Pancreas (tissue), 10 donors: ENCODE data around the gene THSD4. TPM values are rescaled to one million over a fixed set of nuclear protein-coding genes. Genes with fewer than 3 reads are reported as not detected.

Source experiments
- ATAC-seq, 4 donors: fragments of 200-7000 bp; cut with Tn5 transposase; one replicate each; pipeline versions ENCODE4 v1.8.0 to v1.9.1; 2020; ENCODE audit warnings: mild to moderate bottlenecking in 4 of 4, moderate library complexity in 4 of 4
- DNase-seq, 6 donors: peaks; one replicate each; pipeline ENCODE4 v3.0.0-alpha.2; 2020
- FAIRE-seq: peaks from 2 replicates; lab custom pipeline; 2012; peaks lifted over from hg19 to GRCh38; lab: Jason Lieb, UNC
- H3K27ac ChIP-seq, 4 donors: fragments of 200-600 bp; sonication (generic); 1 replicate in 3 of 4; 2 replicates in 1 of 4; pipeline versions ENCODE4 v1.5.0 to v1.8.0; 2020
- H3K27me3 ChIP-seq, 4 donors: fragments of 200-600 bp; one replicate each; pipeline ENCODE4 v1.8.0; 2021
- H3K36me3 ChIP-seq, 3 donors: fragments of 200-600 bp; sonication (generic) in 1 of 3; one replicate each; pipeline versions ENCODE4 v1.5.0 to v1.8.0; 2020 to 2021
- H3K4me1 ChIP-seq, 3 donors: fragments of 200-600 bp; one replicate each; pipeline ENCODE4 v1.8.0; 2021
- H3K4me3 ChIP-seq, 4 donors: fragments of 200-600 bp; sonication (generic) in 2 of 4; one replicate each; pipeline versions ENCODE4 v1.5.0 to v1.8.0; 2020 to 2021
- H3K9me3 ChIP-seq, 4 donors: fragments of 200-600 bp; one replicate each; pipeline ENCODE4 v1.8.0; 2021
- CTCF ChIP-seq, 4 donors: fragments of 200-600 bp; sonication (generic) in 3 of 4; IDR thresholded peaks; one replicate each; pipeline versions ENCODE4 v1.5.0 to v1.8.0; 2021; ENCODE audit warnings: antibody characterized with exemption in 4 of 4
- WGBS, 2 donors: extraction: QIAGEN DNeasy Blood & Tissue Kit; methylation state at CpG; one replicate each; pipeline ENCODE4 v1.1.7; 2013; 5-methylcytosine and 5-hydroxymethylcytosine counted together
- intact Hi-C, 3 donors: fragments of 100-400 bp; cut with DNase I; formaldehyde crosslinking; loops; one replicate each; pipeline versions ENCODE4 v1.11.1 to v1.14.2; 2022
- polyA plus RNA-seq, 2 donors: library from polyadenylated mRNA; stranded (reverse); fragments of 200-250 nt; gene quantifications; one replicate each; pipeline ENCODE4 v1.2.3, GENCODE V29; 2013
- total RNA-seq, 6 donors: library from RNA; stranded (reverse); fragmentation: NEBNext Ultra II Directional in 4 of 6; extraction: Animal tissue kit (Norgen Biotek cat#: 25700) in 4 of 6; gene quantifications; one replicate each; pipeline versions ENCODE4 v1.2.1 to v1.2.4, GENCODE V29; 2021 to 2023
- donor health status: healthy with polysubstance abuse.
- donor health status: DM: no; HTN: no; CAD: no; lungs with moderate emphysema.
- donor health status: DM: no; HTN: no; CAD: no.
- donor health status: control.
- donor health status: control.
- donor health status: Bipolar disorder and iron deficiency.
- donor health status: DM: yes; HTN: yes; CAD: no.
- donor health status: DM: no; HTN: no; CAD: no.
- donor health status: DM: no; HTN: no; CAD: no.
- donor health status: DM: yes; HTN: yes; CAD: no.

The THSD4 gene
- total and polyA plus RNA-seq, 8 donors = 6.0 to 17.8 (median 13.3) TPM

- no peaks in the 10 kb centered on the region for H3K9me3 ChIP-seq
- no peak for DNase-seq
- no peak overlapping the region for H3K4me3 ChIP-seq
- no peaks in the 10 kb centered on the region for H3K27me3 ChIP-seq
- no peak overlapping the region for H3K27ac ChIP-seq
- no peak for TF ChIP-seq CTCF (IDR thresholded peaks at IDR 0.05)
- no peaks in the 10 kb centered on the region for H3K36me3 ChIP-seq
- intact Hi-C loops = no loop called here
- ATAC-seq = no peak
- H3K4me1 ChIP-seq = no peaks in the 10 kb centered on the region
- WGBS, 2 donors = 57 to 65% methylated on average over 6 of the region's 6 CpGs
- no peak for FAIRE-seq
Observed at GRCh38 chr15:71784719-71785118, 669.4 kb downstream of the THSD4 start.

- intact Hi-C loops = no loop called here
- TF ChIP-seq CTCF (IDR thresholded peaks at IDR 0.05) = no peak
- Histone ChIP-seq H3K9me3 (no peaks in the 10 kb centered on the region), H3K36me3 (no peaks in the 10 kb centered on the region), H3K27ac (no peak overlapping the region), H3K27me3 (no peaks in the 10 kb centered on the region), H3K4me3 (no peak overlapping the region), H3K4me1 (no peaks in the 10 kb centered on the region)
- DNase-seq (no peak), ATAC-seq (no peak), FAIRE-seq (no peak)
- 55 to 81% methylated on average over 2 of the region's 2 CpGs for WGBS, 2 donors
Observed at GRCh38 chr15:71785996-71786395, 670.7 kb downstream of the THSD4 start.

- intact Hi-C loops = no loop called here
- no peaks in the 10 kb centered on the region for H3K4me1 ChIP-seq
- FAIRE-seq (no peak), DNase-seq (no peak), ATAC-seq (no peak)
- no peaks in the 10 kb centered on the region for H3K9me3 ChIP-seq
- no peaks in the 10 kb centered on the region for H3K36me3 ChIP-seq
- no peak for TF ChIP-seq CTCF (IDR thresholded peaks at IDR 0.05)
- H3K4me3 ChIP-seq = no peak overlapping the region
- no peaks in the 10 kb centered on the region for H3K27me3 ChIP-seq
- WGBS, 2 donors = 64 to 76% methylated on average over 7 of the region's 7 CpGs
- no peak overlapping the region for H3K27ac ChIP-seq
Observed at GRCh38 chr15:71786673-71787072, 671.4 kb downstream of the THSD4 start.

- Histone ChIP-seq H3K4me3 (no peak overlapping the region), H3K36me3 (no peaks in the 10 kb centered on the region), H3K9me3 (no peaks in the 10 kb centered on the region), H3K4me1 (no peaks in the 10 kb centered on the region), H3K27ac (no peak overlapping the region), H3K27me3 (no peaks in the 10 kb centered on the region)
- no peak for DNase-seq
- intact Hi-C loops = no loop called here
- no peak for ATAC-seq
- FAIRE-seq = no peak
- 66 to 78% methylated on average over 15 of the region's 15 CpGs for WGBS, 2 donors
- TF ChIP-seq CTCF (IDR thresholded peaks at IDR 0.05) = no peak
Observed at GRCh38 chr15:71788646-71789579, 673.6 kb downstream of the THSD4 start.

GRCh38 chr15:71789616-71790015 is 674.3 kb downstream of the THSD4 start:
- TF ChIP-seq CTCF (IDR thresholded peaks at IDR 0.05) = no peak
- FAIRE-seq = no peak
- Histone ChIP-seq H3K36me3 (no peaks in the 10 kb centered on the region), H3K9me3 (no peaks in the 10 kb centered on the region), H3K27me3 (no peaks in the 10 kb centered on the region), H3K4me1 (no peaks in the 10 kb centered on the region), H3K4me3 (no peak overlapping the region), H3K27ac (peak overlapping the region in 1 of 4 donors; percentile 66)
- 65 to 91% methylated on average over 6 of the region's 6 CpGs for WGBS, 2 donors
- intact Hi-C loops = no loop called here
- ATAC-seq = no peak
- no peak for DNase-seq
